Measurements from ENCODE around the gene GMDS. TPM values are rescaled to one million over a fixed set of nuclear protein-coding genes. Genes with fewer than 3 reads are reported as not detected.

The GMDS gene
- total RNA-seq, 1 experiment from 2014 or later, result 27.6 TPM

DNA sequence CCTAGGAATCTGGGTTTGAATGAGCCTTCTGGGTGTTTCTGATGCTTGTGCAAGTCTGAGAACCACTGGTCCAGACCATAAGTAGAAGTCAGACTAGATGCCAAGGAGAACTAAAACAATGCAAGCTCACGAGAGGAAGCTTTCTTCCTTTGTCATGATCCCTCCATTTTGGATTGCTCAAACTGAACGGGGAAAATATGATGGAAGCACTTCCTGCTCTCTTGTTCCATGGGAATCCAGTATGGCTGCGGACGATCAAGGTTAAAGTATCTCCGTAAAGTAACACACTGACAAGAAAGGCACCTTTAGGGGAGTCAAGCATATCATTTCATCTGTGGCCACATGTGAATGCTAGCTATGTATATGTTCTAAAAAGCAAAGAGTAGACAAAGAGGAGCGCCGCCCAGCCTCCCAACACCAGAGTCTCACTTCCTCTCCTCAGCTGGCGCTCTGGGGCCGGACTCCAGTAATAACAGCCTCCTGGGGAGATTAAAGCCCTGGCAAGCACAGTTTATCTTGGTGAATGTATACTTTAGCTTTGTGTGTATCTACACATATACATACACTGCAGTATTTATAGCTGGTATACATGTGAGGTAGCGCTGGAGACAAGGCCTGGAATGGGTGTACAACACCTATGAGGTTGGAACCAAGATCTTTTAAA is 547.6 kb downstream of the GMDS start:
- Histone ChIP-seq H3K14ac (ENCODE audit: insufficient read depth, low read length) (no peak overlapping the region), H4K5ac (ENCODE audit: insufficient read length, low read depth, low read length) (no peak overlapping the region), H3T11ph (ENCODE audit: low read length) (no peak overlapping the region), H3K4ac (ENCODE audit: low read depth, low read length) (no peak overlapping the region), H3K27me3 (ENCODE audit: insufficient read depth, low read length) (no peaks in the 10 kb centered on the region), H3K79me2 (ENCODE audit: insufficient read depth, low read length) (no peaks in the 10 kb centered on the region), H2AFZ (ENCODE audit: low read length) (no peak overlapping the region), H2BK12ac (ENCODE audit: insufficient read length, low read depth, low read length) (no peak overlapping the region), H4K20me1 (ENCODE audit: control insufficient read depth, insufficient read depth, insufficient read length) (no peaks in the 10 kb centered on the region), H3K27ac (ENCODE audit: insufficient read length, low read depth, low read length) (no peak overlapping the region), H3K4me2 (ENCODE audit: insufficient read depth, insufficient read length, low read length) (no peak overlapping the region), H2BK15ac (ENCODE audit: low read depth, low read length) (no peak overlapping the region), H2BK5ac (ENCODE audit: insufficient read length, low read length) (no peak overlapping the region), H3K4me1 (ENCODE audit: insufficient read depth, low read length) (no peaks in the 10 kb centered on the region), H3K9me3 (ENCODE audit: control insufficient read depth, low read depth, low read length) (no peaks in the 10 kb centered on the region), H2BK20ac (ENCODE audit: low read depth, low read length, poor library complexity, severe bottlenecking) (no peak overlapping the region), H4K8ac (replicated peaks; ENCODE audit: insufficient read length, low read depth, low read length) (no peak overlapping the region), H4K91ac (ENCODE audit: insufficient read length, low read depth, low read length) (no peak overlapping the region), H3K9ac (ENCODE audit: extremely low read depth, insufficient read length, low read length) (no peak overlapping the region), H2BK120ac (ENCODE audit: low read depth, low read length, poor library complexity, severe bottlenecking) (no peak overlapping the region), H3K56ac (ENCODE audit: insufficient read length, low read depth, low read length) (no peak overlapping the region), H3K79me1 (ENCODE audit: insufficient read depth, low read depth, low read length, poor library complexity, severe bottlenecking) (no peaks in the 10 kb centered on the region), H3K23ac (ENCODE audit: insufficient read length, low read depth, low read length) (no peak overlapping the region), H3K18ac (ENCODE audit: insufficient read length, low read depth, low read length) (no peak overlapping the region), H3K23me2 (ENCODE audit: insufficient read length, low read depth, low read length, poor library complexity, severe bottlenecking) (no peaks in the 10 kb centered on the region), H2AK5ac (ENCODE audit: insufficient read length, low read length) (no peak overlapping the region)
- Mint-ChIP-seq H3K9me3 (peaks cover 0 to 3% of the 10 kb centered on the region in 2 experiments; a peak in 1 of 5 replicates), H3K27ac (no peak overlapping the region; a peak in 1 of 7 replicates), H3K4me3 (no peak overlapping the region), H3K27me3 (ENCODE audit: low read depth) (peaks cover 1% of the 10 kb centered on the region), H3K4me1 (0 out of 4 replicates have a peak, but pooled peaks cover 0 to 2% of the 10 kb centered on the region in 2 experiments), H3K36me3 (ENCODE audit: insufficient read depth in 1 of 3, low read depth in 3 of 3) (no peaks in the 10 kb centered on the region; a peak in 1 of 7 replicates)
- TF ChIP-seq, protein P1, sequence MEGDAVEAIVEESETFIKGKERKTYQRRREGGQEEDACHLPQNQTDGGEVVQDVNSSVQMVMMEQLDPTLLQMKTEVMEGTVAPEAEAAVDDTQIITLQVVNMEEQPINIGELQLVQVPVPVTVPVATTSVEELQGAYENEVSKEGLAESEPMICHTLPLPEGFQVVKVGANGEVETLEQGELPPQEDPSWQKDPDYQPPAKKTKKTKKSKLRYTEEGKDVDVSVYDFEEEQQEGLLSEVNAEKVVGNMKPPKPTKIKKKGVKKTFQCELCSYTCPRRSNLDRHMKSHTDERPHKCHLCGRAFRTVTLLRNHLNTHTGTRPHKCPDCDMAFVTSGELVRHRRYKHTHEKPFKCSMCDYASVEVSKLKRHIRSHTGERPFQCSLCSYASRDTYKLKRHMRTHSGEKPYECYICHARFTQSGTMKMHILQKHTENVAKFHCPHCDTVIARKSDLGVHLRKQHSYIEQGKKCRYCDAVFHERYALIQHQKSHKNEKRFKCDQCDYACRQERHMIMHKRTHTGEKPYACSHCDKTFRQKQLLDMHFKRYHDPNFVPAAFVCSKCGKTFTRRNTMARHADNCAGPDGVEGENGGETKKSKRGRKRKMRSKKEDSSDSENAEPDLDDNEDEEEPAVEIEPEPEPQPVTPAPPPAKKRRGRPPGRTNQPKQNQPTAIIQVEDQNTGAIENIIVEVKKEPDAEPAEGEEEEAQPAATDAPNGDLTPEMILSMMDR (conservative IDR thresholded peaks at IDR 0.05), result no peak
- DNase-seq, result no peak
- WGBS (ENCODE audit: extremely low coverage, insufficient read length, low lambda C conversion rate), result no CpG with 5 or more reads among the region's 10 CpGs
